Ishikawa (cell line): Measurements from ENCODE around the gene THRAP3.

Experiments
- CEBPB ChIP-seq: IDR thresholded peaks from 2 replicates; pipeline ENCODE4 v1.6.1; 2012
- EP300 ChIP-seq: IDR thresholded peaks from 2 replicates; pipeline ENCODE4 v1.6.1; 2012; ENCODE audit warnings: borderline replicate concordance

DNA sequence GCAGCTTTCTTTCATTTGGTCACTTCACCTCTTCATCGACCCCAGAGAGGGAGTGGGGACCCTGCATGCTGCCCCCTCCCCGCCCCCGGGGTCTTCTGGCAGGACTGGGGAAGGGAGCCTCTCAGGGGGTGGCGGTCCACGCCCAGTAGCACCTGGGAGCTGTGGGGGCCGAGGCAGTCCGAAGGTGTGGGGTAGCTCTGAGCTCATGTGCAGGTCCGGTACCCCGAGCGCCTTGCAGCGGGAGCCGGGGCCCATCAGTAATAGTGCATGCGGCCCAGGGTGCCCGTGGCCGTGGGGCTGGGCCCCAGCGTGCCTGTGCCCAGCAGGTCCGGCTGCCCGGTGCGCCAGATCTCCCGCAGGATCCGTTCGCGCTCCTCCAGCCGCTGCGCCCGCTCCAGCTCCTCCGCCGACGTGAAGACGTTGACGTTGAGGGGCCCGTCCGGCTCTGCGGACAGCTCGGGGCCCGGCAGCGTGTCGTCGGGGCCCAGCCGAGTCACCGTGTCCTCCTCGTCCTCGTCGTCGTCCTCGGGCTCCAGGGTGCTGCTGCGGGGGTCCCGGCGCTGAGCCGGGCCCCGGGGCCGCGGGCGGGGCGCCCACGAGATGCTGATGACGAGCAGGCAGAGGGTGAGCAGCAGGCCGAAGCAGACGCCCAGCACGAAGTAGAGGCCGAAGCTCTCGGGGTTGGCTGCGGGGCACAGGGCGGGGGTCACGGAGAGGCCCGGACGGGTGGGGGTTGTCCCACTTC, 98.0 kb downstream of the THRAP3 start:
- TF ChIP-seq EP300, result no peak
- no peak for TF ChIP-seq CEBPB
